NCI-H146 treated with DMSO at 0.1 percent for 48 hours (cell line): ENCODE data around the gene PITRM1.

ENCODE experiments used
- DNase-seq: peaks from one replicate; lab custom pipeline; 2025; ENCODE audit not compliant: unreplicated experiment; lab: John Stamatoyannopoulos, UW

PITRM1 gene

GRCh38 chr10:3166496-3167290 lies 5.9 kb downstream of the PITRM1 start:
- no peak for DNase-seq

GRCh38 chr10:3165196-3165595 lies 7.4 kb downstream of the PITRM1 start:
- DNase-seq: no peak

DNA sequence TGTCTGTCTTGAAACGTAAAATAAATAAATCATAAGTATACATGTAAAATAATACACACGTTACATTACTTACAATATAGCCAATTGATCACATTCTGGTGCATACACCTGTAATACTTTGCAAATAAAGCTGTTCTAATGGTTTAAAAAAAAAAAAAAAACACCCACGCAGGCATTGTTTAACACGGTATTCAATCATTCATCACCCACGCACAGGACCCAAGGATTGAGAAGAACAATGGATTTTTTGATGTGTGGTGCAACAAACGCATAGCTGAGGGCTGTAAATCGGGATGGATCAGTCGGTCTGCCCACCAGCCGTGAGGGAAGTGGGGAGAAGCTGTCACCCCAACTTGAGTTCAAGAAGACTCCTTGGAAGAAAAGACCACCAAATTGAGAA lies 8.7 kb downstream of the PITRM1 start:
- DNase-seq: no peak

DNA sequence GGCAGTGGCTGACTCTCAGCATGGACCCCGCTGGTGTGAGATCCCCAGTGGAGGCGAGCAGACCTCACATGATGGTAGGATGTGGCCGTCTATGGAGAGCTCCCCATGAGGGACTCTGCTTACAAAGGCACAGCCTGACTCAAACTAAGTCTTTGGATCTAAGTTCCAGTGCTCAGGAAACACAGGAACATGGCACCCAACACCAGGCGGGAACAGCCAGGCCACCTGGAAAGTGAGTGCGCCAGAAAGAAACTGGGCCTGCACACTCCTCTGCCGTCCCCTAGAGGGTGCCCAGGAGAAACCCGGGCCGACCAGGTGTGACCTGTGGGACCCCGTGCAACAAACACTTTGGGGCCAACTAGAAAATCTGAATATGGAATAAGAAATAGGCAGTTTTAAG lies 10.0 kb downstream of the PITRM1 start:
- no peak for DNase-seq

GRCh38 chr10:3159152-3159551 lies 13.4 kb downstream of the PITRM1 start:
- no peak for DNase-seq

- DNase-seq: no peak
Measured at GRCh38 chr10:3154666-3155065, 17.9 kb downstream of the PITRM1 start.

DNA sequence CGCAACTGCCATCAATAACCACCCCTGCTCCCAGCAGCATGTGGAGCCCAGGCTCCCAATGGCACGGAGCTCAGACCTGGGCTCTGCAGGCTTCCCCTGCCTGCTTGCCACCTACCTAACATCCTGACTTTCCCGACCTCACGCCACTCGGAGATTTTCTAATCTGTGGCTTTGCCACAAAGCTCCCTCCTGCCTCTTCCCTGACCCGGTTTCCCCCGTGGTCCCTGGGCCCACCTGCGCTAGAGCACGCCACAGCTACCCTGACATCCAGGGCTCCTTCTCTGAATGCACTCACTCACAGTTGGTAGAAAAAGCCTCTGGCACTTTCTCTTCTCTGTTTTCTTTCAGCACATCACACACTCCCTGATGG lies 20.0 kb downstream of the PITRM1 start:
- no peak for DNase-seq

DNA sequence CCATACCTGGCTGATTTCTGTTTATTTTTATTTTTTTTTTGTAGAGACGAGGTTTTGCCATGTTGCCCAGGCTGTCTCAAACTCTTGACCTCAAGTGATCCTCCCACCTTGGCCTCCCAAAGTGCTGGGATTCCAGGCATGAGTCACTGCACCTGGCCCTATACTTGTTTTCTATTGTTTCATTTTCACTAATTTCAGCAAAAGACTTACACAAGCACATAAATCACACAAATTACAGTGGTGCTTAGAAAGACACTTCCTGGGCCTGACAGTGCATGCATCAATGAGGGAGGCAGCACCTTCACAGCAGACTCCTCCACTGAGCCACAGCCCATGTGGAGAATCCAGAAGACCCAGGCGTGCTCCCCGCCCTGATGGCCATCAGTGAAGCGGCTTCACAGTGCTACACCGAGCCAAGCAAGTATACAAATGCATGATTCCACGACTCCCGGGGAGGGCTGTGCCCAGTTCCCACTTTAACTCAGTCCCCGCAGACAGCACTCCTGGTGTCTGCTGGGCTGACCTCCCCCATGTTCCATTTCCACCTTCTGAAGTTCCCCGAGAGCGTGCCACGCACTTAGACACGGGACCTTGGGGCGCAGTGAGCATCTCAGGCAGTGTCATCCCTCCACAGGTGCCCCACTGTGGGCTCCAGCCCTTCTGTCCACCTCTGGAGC lies 20.6 kb downstream of the PITRM1 start:
- peak; percentile 11 for DNase-seq

GRCh38 chr10:3150961-3151360 lies 21.6 kb downstream of the PITRM1 start:
- no peak for DNase-seq

GRCh38 chr10:3150366-3150765 lies 22.2 kb downstream of the PITRM1 start:
- no peak for DNase-seq

DNA sequence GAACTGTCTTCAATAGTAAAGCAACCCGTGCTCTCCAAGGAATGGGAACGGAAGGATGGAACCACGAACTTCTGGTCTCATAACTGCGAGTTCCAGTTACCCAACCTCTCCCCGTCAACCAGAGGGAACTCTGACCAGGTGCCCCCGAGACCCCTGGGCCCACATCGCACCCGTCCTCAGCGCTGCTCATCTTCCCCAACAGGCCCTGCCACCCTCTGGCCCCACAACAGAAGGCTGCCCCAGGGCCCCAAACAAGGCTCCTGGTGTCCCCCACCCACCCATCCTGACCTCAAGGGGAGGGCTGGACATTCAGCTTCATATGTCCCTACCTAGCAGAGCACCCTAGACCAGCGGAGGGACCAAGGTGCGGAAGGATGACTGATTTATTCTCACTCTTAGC lies 22.7 kb downstream of the PITRM1 start:
- no peak for DNase-seq

DNA sequence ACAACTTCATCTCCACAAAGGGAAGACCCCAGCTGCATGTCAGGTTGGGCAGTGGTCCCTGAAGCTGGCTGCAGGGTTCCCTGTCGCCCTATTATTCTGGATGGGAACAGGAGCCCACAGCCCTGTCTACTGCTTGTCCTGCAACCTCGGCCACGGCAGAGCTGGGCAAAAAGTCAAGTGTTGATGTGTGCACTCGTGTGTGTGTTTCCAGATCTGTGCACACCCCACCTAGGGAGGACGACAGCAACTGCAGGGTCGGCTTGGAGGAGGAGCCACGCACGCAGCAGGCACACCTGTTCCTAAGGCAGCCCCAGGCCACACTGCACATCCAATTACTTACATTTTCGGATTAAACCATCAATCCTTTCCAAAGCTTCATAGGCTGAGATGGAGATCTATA lies 23.6 kb downstream of the PITRM1 start:
- DNase-seq: no peak

DNA sequence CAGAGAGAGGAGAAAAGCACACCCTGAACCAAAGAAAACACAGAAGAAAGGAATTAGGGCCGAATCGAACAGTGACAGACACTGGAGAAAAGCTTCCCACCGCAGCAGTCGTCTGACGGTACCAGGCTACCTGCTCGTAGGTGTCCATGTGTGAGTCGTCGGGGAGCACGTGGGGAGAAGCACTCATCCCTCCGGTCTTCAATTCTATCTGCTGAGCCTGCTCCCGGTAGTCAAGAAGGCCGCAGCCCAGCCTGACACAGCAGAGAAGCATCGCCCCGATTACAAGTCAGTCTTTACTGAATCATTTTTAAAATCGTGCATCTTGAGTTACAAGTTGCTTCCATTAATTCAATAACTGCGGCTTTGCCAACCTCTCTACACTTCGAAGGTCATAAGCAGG lies 24.5 kb downstream of the PITRM1 start:
- DNase-seq: no peak

DNA sequence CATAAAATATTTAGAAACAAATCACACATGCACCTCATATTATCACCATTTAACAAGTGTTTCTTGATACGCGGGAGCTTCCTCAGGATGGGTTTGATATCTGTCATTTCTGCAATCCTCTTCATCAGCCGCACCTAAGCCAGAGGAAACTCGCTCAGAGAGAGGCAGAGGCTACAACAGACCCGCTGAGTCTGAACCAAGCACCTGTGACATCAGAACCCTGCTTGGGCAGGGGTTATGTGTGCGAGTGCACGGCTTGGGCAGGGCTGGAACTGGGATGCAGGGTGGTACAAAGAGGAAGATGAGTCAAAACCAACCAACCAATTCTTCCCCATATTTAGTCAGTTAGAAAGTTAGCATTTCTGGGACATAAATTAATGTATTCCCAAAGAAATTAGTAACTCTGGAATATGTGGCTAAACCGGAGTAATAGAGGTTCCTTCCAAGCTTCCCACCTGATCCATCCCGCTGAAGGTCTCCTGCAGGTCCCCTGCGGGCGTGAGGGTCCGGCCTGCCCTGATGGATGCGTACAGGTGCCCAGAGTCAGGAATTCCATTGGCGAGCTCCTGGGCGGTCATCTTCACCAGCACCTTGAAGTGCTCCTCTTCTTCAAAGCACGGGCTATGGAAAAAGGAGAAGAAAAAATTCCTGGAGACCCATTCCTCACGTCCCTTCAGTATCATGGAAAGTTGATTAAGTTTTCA lies 25.3 kb downstream of the PITRM1 start:
- no peak for DNase-seq

- no peak for DNase-seq
Measured at GRCh38 chr10:3146289-3146688, 26.3 kb downstream of the PITRM1 start.

DNA sequence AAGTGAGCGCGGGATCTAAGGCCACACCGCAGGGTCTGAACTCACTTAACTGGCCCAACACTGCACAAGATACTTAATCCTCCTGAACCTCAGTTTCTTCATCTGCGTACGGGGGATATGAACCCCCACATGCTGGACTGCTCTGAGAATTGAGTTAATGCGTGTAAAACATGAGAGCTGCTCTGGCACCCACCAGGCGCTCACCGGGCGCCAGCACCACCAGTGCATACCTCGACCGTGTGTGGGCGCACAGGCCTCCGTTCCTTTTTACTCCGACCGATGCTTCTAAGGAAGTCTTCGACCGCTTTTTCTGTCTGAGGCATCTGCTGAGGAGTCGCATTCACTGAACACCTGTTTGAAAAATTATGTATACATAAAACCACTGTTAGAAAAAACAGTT lies 27.2 kb downstream of the PITRM1 start:
- DNase-seq: no peak

- DNase-seq: no peak
Measured at GRCh38 chr10:3143791-3144434, 28.7 kb downstream of the PITRM1 start.

DNA sequence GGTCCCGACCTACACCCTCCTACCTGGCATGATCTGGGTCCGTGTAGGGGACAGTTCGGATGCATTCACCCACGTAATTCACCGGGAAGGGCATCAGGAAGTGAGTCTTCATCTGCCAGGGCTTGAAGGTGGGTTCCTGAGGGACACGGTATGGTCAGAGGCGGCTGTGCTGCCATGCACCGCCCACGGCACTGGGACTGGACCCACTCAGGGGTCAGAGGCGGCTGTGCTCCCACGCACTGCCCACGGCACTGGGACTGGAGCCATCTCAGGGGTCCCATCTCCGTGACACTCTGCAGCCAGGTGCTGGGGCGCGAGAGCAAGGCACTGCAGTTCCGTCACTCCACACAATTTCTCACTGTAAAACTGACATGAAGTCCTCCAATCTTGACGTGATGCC lies 29.2 kb downstream of the PITRM1 start:
- DNase-seq: no peak

DNA sequence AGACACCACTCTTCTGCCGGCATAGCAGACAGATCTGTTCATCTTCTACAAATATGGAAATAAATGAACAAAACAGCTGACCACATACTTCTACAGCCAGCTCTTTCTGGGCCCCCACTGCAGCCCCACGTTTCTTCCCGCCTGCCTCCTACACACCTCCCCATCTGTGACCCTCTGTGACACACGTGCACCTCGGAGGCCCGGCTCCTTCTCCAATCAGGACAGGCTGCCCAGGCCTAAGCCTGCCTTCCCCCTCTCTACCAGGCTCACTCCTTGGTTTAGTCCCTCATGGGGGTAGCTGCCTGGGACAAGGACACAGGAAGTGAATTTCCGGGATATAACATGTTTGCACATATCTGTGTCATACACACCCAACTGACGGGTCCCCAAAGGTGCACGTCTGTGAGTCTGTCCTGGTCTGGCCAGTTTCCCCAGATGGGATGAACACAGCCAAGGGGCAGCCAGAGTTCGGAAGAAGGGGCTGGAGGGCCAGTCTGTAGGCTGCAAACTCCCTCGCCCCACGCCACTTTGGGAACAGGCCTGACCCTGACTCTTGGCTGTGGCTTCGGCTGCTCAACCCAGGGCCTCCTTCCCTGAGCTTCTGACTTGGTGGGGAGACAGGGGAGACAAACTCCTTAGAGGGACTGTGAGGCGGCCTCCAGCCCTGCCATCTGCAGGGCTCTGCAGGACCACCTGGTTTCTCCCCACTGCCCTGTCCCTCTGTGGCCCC lies 30.3 kb downstream of the PITRM1 start:
- no peak for DNase-seq

GRCh38 chr10:3141351-3142005 lies 31.1 kb downstream of the PITRM1 start:
- DNase-seq: no peak
